ENCODE measurements around the gene FER. TPM values are rescaled to one million over a fixed set of nuclear protein-coding genes. Genes with fewer than 3 reads are reported as not detected.
"Not testable (repeated sequence)": the region's sequence is repeated elsewhere in the genome, so short reads cannot be mapped to it uniquely, and the experiment has no call there.

The FER gene
- total RNA-seq, 2 experiments from 2014 or later, result 9.0 to 9.8 TPM

GRCh38 chr5:108763222-108763916, 15.7 kb downstream of the FER start:
- H3K27ac Mint-ChIP-seq, result no peak overlapping the region
- CTCF ChIA-PET, result no interaction called here
- DNase-seq (no peak), ATAC-seq (no peak)
- peaks cover 4% of the 10 kb centered on the region for H3K36me3 Mint-ChIP-seq (ENCODE audit: low read depth)
- H3K4me3 Mint-ChIP-seq, result no peak overlapping the region
- peaks cover 23% of the 10 kb centered on the region for H3K4me1 Mint-ChIP-seq (ENCODE audit: low read depth)
- POLR2A ChIA-PET, result no interaction called here
- intact Hi-C loops (cut with micrococcal nuclease), result no loop called here
- H3K27me3 Mint-ChIP-seq, result no peaks in the 10 kb centered on the region
- peaks cover 3% of the 10 kb centered on the region for H3K9me3 Mint-ChIP-seq
- TF ChIP-seq, protein P1, sequence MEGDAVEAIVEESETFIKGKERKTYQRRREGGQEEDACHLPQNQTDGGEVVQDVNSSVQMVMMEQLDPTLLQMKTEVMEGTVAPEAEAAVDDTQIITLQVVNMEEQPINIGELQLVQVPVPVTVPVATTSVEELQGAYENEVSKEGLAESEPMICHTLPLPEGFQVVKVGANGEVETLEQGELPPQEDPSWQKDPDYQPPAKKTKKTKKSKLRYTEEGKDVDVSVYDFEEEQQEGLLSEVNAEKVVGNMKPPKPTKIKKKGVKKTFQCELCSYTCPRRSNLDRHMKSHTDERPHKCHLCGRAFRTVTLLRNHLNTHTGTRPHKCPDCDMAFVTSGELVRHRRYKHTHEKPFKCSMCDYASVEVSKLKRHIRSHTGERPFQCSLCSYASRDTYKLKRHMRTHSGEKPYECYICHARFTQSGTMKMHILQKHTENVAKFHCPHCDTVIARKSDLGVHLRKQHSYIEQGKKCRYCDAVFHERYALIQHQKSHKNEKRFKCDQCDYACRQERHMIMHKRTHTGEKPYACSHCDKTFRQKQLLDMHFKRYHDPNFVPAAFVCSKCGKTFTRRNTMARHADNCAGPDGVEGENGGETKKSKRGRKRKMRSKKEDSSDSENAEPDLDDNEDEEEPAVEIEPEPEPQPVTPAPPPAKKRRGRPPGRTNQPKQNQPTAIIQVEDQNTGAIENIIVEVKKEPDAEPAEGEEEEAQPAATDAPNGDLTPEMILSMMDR (IDR thresholded peaks at IDR 0.05), result no peak

- no peaks in the 10 kb centered on the region for H3K27me3 Mint-ChIP-seq
- no peak overlapping the region for H3K4me3 Mint-ChIP-seq
- TF ChIP-seq, protein P1 (IDR thresholded peaks at IDR 0.05), result no peak
- no peak for ATAC-seq
- intact Hi-C loops (cut with micrococcal nuclease), result no loop called here
- no peak for DNase-seq
- H3K36me3 Mint-ChIP-seq (ENCODE audit: low read depth), result peaks cover 3% of the 10 kb centered on the region
- H3K4me1 Mint-ChIP-seq (ENCODE audit: low read depth), result peaks cover 17% of the 10 kb centered on the region
- ChIA-PET POLR2A (no interaction called here), CTCF (no interaction called here)
- no peaks in the 10 kb centered on the region for H3K9me3 Mint-ChIP-seq
- H3K27ac Mint-ChIP-seq, result no peak overlapping the region
Measured at GRCh38 chr5:108765647-108766046, 17.9 kb downstream of the FER start.

DNA sequence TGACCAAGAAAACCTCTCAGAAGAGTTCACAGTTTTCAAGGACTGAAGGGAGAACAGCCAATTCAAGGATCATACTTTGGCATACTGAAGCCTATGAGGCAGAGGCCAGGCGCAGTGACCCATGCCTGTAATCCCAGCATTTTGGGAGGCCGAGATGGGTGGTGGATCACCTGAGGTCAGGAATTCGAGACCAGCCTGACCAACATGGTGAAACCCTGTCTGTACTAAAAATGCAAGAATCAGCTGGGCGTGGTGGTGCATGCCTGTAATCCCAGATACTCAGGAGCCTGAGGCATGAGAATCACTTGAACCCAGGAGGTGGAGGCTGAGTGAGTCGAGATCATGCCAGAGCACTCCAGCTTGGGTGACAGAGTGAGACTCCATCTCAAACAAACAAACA, 19.2 kb downstream of the FER start:
- H3K27me3 Mint-ChIP-seq; intact Hi-C loops (cut with micrococcal nuclease); H3K36me3 Mint-ChIP-seq (ENCODE audit: low read depth); ATAC-seq; H3K4me3 Mint-ChIP-seq; H3K9me3 Mint-ChIP-seq; CTCF ChIA-PET; H3K27ac Mint-ChIP-seq; POLR2A ChIA-PET; DNase-seq: not testable (repeated sequence)
- H3K4me1 Mint-ChIP-seq (ENCODE audit: low read depth), result peaks cover 14% of the 10 kb centered on the region

DNA sequence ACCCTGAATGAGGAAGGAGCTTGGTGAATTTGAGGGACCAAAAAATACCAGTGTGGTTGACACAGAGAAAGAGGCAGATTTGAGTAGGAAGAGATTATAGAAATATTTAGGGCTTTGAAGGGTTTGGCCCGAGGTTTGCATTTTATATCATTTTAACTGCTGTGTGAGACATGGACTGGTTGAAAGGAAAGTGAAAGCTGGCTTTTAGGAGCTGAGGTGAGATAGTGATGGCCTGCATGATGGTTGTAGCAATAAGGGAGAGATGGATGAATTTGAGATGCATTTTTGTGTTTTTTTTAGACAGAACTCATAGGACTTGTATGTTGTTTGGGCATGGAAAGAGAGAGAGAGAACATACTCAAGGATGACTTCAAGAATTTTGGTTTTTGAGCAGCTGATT, 21.7 kb downstream of the FER start:
- ChIA-PET POLR2A (interaction anchor here (0.7 kb wide), 1 partner anchor 20 kb away, joined by 3 read pairs; no protein-coding TSS in a partner anchor), CTCF (interaction anchor here (1.0 to 1.3 kb wide), 2 partner anchors 11 to 15 kb away, joined by 3 read pairs; no protein-coding TSS in a partner anchor)
- TF ChIP-seq, protein P1 (IDR thresholded peaks at IDR 0.05), result no peak
- peaks cover 14% of the 10 kb centered on the region for H3K36me3 Mint-ChIP-seq (ENCODE audit: low read depth)
- DNase-seq, result no peak
- no peak overlapping the region for H3K4me3 Mint-ChIP-seq
- peak overlapping the region; percentile 30 for H3K27ac Mint-ChIP-seq
- H3K9me3 Mint-ChIP-seq, result peaks cover 6% of the 10 kb centered on the region
- intact Hi-C loops (cut with micrococcal nuclease), result no loop called here
- peaks cover 6% of the 10 kb centered on the region for H3K4me1 Mint-ChIP-seq (ENCODE audit: low read depth)
- H3K27me3 Mint-ChIP-seq, result no peaks in the 10 kb centered on the region
- ATAC-seq, result no peak

- intact Hi-C loops (cut with micrococcal nuclease), result no loop called here
- ChIA-PET POLR2A (no interaction called here), CTCF (interaction anchor here (1.5 kb wide), 1 partner anchor 12 kb away, joined by 4 read pairs; no protein-coding TSS in a partner anchor)
- DNase-seq, result no peak
- Mint-ChIP-seq H3K4me1 (ENCODE audit: low read depth) (peaks cover 6% of the 10 kb centered on the region), H3K27ac (no peak overlapping the region), H3K9me3 (peaks cover 11% of the 10 kb centered on the region), H3K4me3 (no peak overlapping the region), H3K36me3 (ENCODE audit: low read depth) (peaks cover 22% of the 10 kb centered on the region), H3K27me3 (no peaks in the 10 kb centered on the region)
- no peak for ATAC-seq
- TF ChIP-seq, protein P1 (IDR thresholded peaks at IDR 0.05), result no peak
Measured at GRCh38 chr5:108772626-108773025, 24.9 kb downstream of the FER start.
